Measurements from ENCODE around the gene ISG15. TPM values are rescaled to one million over a fixed set of nuclear protein-coding genes. Genes with fewer than 3 reads are reported as not detected.

The ISG15 gene
- total and polyA plus RNA-seq, 2 of the 13 experiments (the other 11 are each of a cell fraction or from before 2014, with no cell fraction given), result 42.1 to 54.9 TPM

GRCh38 chr1:1038694-1039093 lies 25.4 kb downstream of the ISG15 start (continued):
- TF ChIP-seq ZFP36 (IDR thresholded peaks at IDR 0.05; ENCODE audit: borderline replicate concordance, low read depth, low read length, partially characterized antibody) (no peak), JUN (CRISPR knock-in tag; IDR thresholded peaks at IDR 0.05) (no peak), AKNA (CRISPR knock-in tag; IDR thresholded peaks at IDR 0.05; ENCODE audit: borderline replicate concordance) (no peak), ATAD3A (CRISPR knock-in tag; IDR thresholded peaks at IDR 0.05) (no peak), ZSCAN21 (CRISPR knock-in tag; IDR thresholded peaks at IDR 0.05; ENCODE audit: borderline replicate concordance) (no peak), ZNF446 (CRISPR knock-in tag; IDR thresholded peaks at IDR 0.05) (no peak)

DNA sequence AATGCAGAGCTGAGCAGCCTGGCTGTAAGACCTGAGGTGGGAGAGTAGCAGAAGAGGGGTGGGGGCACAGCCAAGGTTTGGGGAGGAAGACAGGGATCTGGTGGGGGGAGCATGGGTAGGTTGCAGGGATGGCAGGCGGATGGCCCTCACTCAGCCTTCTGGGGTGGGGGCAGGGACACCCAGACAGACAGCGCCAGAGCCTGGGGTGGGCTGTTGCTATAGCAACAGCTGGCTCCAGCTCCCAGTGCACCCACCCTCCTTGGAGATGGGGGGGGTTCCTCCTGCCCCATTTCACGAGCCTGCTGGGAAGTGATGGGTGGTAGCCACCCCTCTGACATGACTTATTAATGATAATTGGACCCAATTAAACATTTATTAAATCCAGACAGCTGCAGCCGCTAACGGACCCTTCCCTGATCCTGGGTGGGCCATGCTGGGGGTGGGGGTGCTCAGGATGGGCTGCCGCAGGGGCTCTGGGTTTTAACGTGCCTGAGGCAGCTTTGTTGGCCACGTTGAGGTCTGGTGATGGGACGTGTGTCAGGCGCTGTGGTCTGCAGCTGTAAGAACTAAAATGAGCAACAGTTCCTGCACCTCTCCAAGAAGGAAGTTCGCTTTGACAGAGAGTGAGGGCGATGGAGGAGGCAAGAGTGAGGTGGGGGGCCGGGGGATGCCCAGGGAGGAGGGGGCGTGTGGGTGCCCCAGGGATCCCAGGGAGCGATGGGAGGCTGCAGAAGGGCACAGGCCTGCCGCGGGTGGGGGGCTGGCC lies 26.0 kb downstream of the ISG15 start:
- H3K4me2 ChIP-seq (ENCODE audit: low read depth, low read length), result no peak overlapping the region
- in situ Hi-C loops (cut with HindIII; ENCODE audit: extremely low pct_ligation_motif_present, low pct_unique_long_range_greater_than_20kb), result no loop called here
- no peak for TF ChIP-seq ZBTB14 (CRISPR knock-in tag; IDR thresholded peaks at IDR 0.05)
- peak; percentile 26; the same call in 1 of the 2 replicates for TF ChIP-seq RFX1 (IDR thresholded peaks at IDR 0.05)
- TF ChIP-seq AGO2 (optimal IDR thresholded peaks at IDR 0.05; ENCODE audit: low read depth, low read length), result no peak
- POLR2A ChIA-PET, result no interaction called here
- H3K9ac ChIP-seq (ENCODE audit: insufficient read depth, low read depth, low read length), result no peak overlapping the region
- H3K79me2 ChIP-seq (ENCODE audit: insufficient read depth, low read length), result peaks cover 11% of the 10 kb centered on the region
- no peaks in the 10 kb centered on the region for H3K27me3 ChIP-seq (ENCODE audit: control insufficient read depth in 1 of 2, insufficient read depth in 2 of 2, low read length in 2 of 2)
- H4K20me1 ChIP-seq (ENCODE audit: insufficient read depth, low read length), result peaks cover 10% of the 10 kb centered on the region; the same call in 1 of the 2 replicates
- DNase-seq (ENCODE audit: low spot score) (no peak), ATAC-seq (no peak), FAIRE-seq (no peak)
- WGBS (ENCODE audit: low lambda C conversion rate), result 91% methylated on average over 16 of the region's 17 CpGs
- CTCF ChIA-PET (ENCODE audit: low intra/inter-chr PET ratio, low total read pairs), result no interaction called here
- intact Hi-C loops (cut with micrococcal nuclease; ENCODE audit: unreplicated experiment), result no loop called here
- no TSS peak for BruUV-seq (replicated peaks)
- H3K36me3 ChIP-seq (replicated peaks in 1 of 2; ENCODE audit: control insufficient read depth in 1 of 2, insufficient read depth in 2 of 2, low read length in 2 of 2), result peaks cover 27 to 45% of the 10 kb centered on the region in 2 experiments; a peak in 4 of 5 replicates
- H3K9me3 ChIP-seq (ENCODE audit: low read length), result no peaks in the 10 kb centered on the region
- H3K27ac ChIP-seq (ENCODE audit: extremely low read length, insufficient read depth, low read length), result no peak overlapping the region
- no peak overlapping the region for H3K4me3 ChIP-seq (replicated peaks in 1 of 3; ENCODE audit: insufficient read depth in 1 of 3, low read depth in 2 of 3, low read length in 3 of 3)
- no peak overlapping the region for H2AFZ ChIP-seq (ENCODE audit: low read length)
- peaks cover 32% of the 10 kb centered on the region for H3K4me1 ChIP-seq (ENCODE audit: insufficient read depth, low read length)

All from HepG2 (cell line).